Measurements from ENCODE around the gene INPP5J. TPM values are rescaled to one million over a fixed set of nuclear protein-coding genes. Genes with fewer than 3 reads are reported as not detected.

The INPP5J gene
- total RNA-seq, 2 donors from 2014 or later: 3.5 to 5.4 TPM

DNA sequence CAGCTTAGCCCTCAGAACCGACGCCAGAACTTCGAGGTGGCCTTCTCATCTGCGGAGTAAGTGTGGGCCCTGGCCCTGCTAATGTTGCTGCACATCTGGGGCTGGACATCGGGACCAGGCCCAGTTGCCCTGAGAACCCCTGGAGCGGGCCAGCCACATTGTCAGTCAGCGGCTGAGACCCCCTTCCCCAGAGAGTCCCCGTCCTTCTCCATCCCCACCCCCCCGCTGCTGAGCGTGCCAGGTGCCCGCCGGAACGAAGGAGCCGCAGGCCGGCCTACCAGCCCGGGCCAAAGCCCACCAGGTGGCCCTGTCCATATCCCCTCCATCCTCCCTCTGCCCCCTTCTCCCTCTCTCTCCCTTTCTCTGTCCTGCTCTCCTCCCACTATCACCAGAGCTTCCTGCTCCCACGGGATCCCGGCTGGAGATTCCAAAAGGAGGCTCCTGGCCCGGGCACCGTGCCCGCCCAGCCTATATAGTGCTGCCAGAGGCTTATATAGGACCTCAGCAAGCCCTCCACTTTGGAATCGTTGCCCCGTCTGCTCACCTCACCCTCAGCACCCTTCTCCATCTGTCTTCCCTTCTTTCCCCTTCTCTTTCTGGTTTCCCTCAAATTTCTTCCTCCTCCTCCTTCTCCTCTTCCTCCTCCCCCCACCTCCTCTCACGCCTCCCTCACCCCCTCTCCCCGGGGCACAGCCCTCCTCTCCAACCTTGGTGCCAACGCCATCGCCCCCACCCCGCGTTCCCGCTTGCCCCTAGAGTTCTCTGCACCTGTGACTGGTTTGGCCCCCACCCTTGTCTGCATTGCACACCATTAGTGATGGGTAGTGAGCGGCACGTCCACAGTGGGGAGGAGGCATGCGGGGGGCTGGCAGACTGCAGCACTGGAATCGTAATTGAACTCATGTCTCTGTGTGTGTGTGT lies 22.7 kb upstream of the INPP5J start:
- Mint-ChIP-seq H3K9me3 (no peaks in the 10 kb centered on the region), H3K27me3 (ENCODE audit: insufficient read depth) (peaks cover 11% of the 10 kb centered on the region), H3K4me1 (no peaks in the 10 kb centered on the region), H3K36me3 (ENCODE audit: low read depth) (peaks cover 13% of the 10 kb centered on the region), H3K4me3 (no peak overlapping the region), H3K27ac (no peak overlapping the region)
- peaks cover under 1% of the 10 kb centered on the region for H3K27me3 ChIP-seq (ENCODE audit: control insufficient read depth, insufficient read depth, low read length, poor library complexity, severe bottlenecking)
- TF ChIP-seq, protein P1, sequence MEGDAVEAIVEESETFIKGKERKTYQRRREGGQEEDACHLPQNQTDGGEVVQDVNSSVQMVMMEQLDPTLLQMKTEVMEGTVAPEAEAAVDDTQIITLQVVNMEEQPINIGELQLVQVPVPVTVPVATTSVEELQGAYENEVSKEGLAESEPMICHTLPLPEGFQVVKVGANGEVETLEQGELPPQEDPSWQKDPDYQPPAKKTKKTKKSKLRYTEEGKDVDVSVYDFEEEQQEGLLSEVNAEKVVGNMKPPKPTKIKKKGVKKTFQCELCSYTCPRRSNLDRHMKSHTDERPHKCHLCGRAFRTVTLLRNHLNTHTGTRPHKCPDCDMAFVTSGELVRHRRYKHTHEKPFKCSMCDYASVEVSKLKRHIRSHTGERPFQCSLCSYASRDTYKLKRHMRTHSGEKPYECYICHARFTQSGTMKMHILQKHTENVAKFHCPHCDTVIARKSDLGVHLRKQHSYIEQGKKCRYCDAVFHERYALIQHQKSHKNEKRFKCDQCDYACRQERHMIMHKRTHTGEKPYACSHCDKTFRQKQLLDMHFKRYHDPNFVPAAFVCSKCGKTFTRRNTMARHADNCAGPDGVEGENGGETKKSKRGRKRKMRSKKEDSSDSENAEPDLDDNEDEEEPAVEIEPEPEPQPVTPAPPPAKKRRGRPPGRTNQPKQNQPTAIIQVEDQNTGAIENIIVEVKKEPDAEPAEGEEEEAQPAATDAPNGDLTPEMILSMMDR (conservative IDR thresholded peaks at IDR 0.05): no peak
- no peak overlapping the region for H3K4me3 ChIP-seq (ENCODE audit: low read length)
- WGBS, 2 experiments (ENCODE audit: insufficient coverage in 1 of 2, insufficient read length in 1 of 2): 91 to 94% methylated on average over 13 to 32 of the region's 34 CpGs
- DNase-seq: peak; percentile 39
- no peaks in the 10 kb centered on the region for H3K9me3 ChIP-seq (ENCODE audit: control insufficient read depth, low read length)
- no peak overlapping the region for H3K9ac ChIP-seq (ENCODE audit: extremely low read depth, low read length, poor library complexity, severe bottlenecking)
- peaks cover 15% of the 10 kb centered on the region for H3K36me3 ChIP-seq (ENCODE audit: control insufficient read depth, insufficient read depth, low read length)
- H3K27ac ChIP-seq (ENCODE audit: low read depth, low read length): no peak overlapping the region
- no peaks in the 10 kb centered on the region for H3K4me1 ChIP-seq (ENCODE audit: control insufficient read depth, insufficient read depth, low read length)

DNA sequence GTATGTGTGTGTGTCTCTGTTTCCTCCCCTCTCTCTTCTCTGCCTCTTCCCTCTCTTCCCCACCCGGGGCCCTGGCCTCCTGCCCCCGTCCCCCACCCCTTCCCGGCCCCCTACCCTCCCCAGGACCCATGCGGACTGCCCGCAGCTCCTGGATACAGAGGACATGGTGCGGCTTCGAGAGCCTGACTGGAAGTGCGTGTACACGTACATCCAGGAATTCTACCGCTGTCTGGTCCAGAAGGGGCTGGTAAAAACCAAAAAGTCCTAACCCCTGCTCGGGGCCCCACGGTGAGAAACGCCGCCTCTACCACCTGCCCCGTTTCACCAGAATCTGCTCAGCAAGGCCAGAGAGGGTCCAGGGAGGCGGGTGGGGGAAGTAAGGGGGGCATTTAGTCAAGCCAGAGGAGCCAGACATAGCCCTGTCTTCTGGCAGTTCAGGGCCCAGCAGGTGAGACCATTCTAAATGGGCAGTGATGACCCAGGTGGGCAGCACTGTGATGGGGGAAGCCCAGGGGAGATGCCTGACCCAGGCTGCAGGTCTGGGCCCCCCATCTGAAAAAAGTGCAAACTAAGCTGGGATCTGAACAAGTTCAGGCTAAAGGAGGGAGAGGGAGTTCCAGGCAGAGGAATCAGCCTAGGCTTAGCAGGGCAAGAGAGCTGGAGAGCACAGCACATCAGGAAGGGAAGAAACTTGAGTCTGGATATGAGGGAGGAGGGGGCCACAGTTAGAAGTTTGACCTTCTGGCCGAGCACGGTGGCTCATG lies 21.8 kb upstream of the INPP5J start:
- no peaks in the 10 kb centered on the region for H3K4me1 ChIP-seq (ENCODE audit: control insufficient read depth, insufficient read depth, low read length)
- Mint-ChIP-seq H3K9me3 (no peaks in the 10 kb centered on the region), H3K36me3 (ENCODE audit: low read depth) (peaks cover 5% of the 10 kb centered on the region), H3K4me3 (no peak overlapping the region), H3K4me1 (no peaks in the 10 kb centered on the region), H3K27ac (no peak overlapping the region), H3K27me3 (ENCODE audit: insufficient read depth) (peaks cover 19% of the 10 kb centered on the region)
- no peak overlapping the region for H3K9ac ChIP-seq (ENCODE audit: extremely low read depth, low read length, poor library complexity, severe bottlenecking)
- H3K36me3 ChIP-seq (ENCODE audit: control insufficient read depth, insufficient read depth, low read length): peaks cover 15% of the 10 kb centered on the region
- no peaks in the 10 kb centered on the region for H3K9me3 ChIP-seq (ENCODE audit: control insufficient read depth, low read length)
- 88 to 89% methylated on average over 8 to 18 of the region's 18 CpGs for WGBS, 2 experiments (ENCODE audit: insufficient coverage in 1 of 2, insufficient read length in 1 of 2)
- H3K27ac ChIP-seq (ENCODE audit: low read depth, low read length): no peak overlapping the region
- no peak overlapping the region for H3K4me3 ChIP-seq (ENCODE audit: low read length)
- peaks cover 9% of the 10 kb centered on the region for H3K27me3 ChIP-seq (ENCODE audit: control insufficient read depth, insufficient read depth, low read length, poor library complexity, severe bottlenecking)
- peak; percentile 32 for DNase-seq
- TF ChIP-seq, protein P1 (conservative IDR thresholded peaks at IDR 0.05): no peak

DNA sequence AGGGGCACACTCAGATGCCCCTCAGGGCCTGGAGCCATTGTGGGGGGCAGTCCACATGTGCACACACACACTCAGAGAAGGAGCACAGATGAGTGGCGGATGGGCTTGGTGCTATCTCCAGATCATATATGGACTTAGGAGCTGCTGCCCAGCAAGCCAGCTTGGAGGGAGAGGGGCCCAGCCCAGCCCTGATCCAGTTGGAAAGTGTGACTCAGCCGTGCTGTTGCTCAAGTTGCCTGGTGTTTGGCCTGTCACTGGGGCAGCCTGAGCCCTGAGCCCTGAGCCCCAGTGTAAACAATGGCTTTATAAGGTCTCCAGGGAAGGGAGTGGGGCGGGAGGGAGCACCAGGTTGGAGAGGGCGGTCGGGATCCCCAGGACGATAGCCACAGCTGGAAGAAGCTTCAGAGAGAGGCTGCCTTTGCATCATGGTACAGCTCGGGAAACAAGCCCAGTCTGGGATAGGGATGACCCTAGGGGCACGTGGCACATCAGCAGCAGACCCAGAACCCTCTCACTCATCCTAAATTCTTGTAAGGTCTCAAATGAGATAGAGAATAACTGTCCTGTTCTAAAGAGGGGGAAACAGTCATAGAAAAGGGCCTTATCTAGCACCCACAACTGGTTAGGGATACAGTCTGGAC lies 20.2 kb upstream of the INPP5J start:
- no peaks in the 10 kb centered on the region for H3K9me3 Mint-ChIP-seq
- 85 to 93% methylated on average over 4 to 8 of the region's 8 CpGs for WGBS, 2 experiments (ENCODE audit: insufficient coverage in 1 of 2, insufficient read length in 1 of 2)
- Histone ChIP-seq H3K9me3 (ENCODE audit: control insufficient read depth, low read length) (no peaks in the 10 kb centered on the region), H3K27ac (ENCODE audit: low read depth, low read length) (no peak overlapping the region), H3K4me1 (ENCODE audit: control insufficient read depth, insufficient read depth, low read length) (no peaks in the 10 kb centered on the region), H3K9ac (ENCODE audit: extremely low read depth, low read length, poor library complexity, severe bottlenecking) (no peak overlapping the region), H3K4me3 (ENCODE audit: low read length) (no peak overlapping the region), H3K27me3 (ENCODE audit: control insufficient read depth, insufficient read depth, low read length, poor library complexity, severe bottlenecking) (peaks cover 23% of the 10 kb centered on the region), H3K36me3 (ENCODE audit: control insufficient read depth, insufficient read depth, low read length) (peaks cover 15% of the 10 kb centered on the region)
- DNase-seq: no peak
- no peaks in the 10 kb centered on the region for H3K4me1 Mint-ChIP-seq
- H3K36me3 Mint-ChIP-seq (ENCODE audit: low read depth): no peaks in the 10 kb centered on the region
- no peak overlapping the region for H3K4me3 Mint-ChIP-seq
- H3K27ac Mint-ChIP-seq: no peak overlapping the region
- TF ChIP-seq, protein P1 (conservative IDR thresholded peaks at IDR 0.05): no peak
- peaks cover 35% of the 10 kb centered on the region for H3K27me3 Mint-ChIP-seq (ENCODE audit: insufficient read depth)

Data from endodermal cell (in vitro differentiated cells).